GM10847 (cell line): Measurements from ENCODE around the gene SH3BP5L.

ENCODE experiments used
- POLR2A ChIP-seq: IDR thresholded peaks from 2 replicates; pipeline ENCODE4 v1.6.1; 2011; ENCODE audit not compliant: insufficient read length; ENCODE audit errors: extremely low read depth

SH3BP5L gene

DNA sequence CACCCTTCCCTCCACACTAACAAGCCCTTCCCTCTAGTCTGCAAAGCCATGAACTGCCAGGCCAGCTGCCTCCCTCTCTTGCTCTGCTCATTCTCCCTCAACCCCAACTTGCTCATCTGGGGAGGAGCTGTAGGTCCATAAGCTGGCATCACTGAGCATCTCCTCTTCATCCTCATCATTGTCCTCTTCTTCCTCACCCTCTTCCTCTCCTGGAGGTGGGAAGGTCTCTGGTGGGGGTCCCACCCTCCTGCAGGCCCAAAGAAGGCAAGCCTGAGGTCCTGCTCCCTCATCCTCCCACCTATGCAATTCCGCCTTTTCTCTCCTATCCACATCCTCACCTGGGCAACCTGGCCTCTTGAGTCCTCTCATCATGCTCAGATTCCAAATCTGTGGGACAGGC is 30.5 kb upstream of the SH3BP5L start:
- TF ChIP-seq POLR2A = no peak

GRCh38 chr1:248855580-248855979 is 29.9 kb upstream of the SH3BP5L start:
- no peak for TF ChIP-seq POLR2A

DNA sequence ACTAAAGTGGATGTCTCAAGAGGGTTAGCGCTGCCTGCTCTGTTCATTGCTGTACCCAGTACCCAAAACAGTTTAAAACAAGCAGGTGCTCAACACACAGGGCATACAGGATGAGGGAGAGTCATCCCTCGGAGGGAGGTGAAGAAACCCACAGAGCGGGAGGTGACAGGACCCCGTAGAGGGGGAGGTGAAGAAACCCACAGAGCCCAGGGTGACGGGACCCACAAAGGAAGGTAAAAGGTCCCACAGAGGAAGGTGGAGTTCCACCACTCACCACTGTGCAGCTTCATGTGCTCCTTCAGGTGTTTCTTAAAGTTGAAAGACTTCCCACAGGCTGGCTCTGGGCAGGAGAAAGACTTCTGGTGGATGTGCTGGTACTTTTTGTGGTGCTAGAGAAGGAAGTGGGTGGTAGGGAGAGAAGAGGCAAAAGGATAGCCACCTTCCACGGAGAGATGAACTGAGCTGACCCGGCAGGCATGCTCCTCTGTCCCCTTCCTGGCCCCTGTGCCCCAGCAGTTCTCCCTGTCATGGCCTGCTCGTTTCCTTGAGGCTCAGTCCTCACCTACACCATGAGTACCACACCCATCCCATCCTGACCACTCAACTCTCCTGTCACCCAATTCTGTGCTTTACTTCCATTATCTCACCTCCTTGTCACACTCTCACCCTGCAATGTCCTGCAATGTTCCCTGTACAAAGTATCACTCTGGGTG is 28.1 kb upstream of the SH3BP5L start:
- TF ChIP-seq POLR2A = no peak

DNA sequence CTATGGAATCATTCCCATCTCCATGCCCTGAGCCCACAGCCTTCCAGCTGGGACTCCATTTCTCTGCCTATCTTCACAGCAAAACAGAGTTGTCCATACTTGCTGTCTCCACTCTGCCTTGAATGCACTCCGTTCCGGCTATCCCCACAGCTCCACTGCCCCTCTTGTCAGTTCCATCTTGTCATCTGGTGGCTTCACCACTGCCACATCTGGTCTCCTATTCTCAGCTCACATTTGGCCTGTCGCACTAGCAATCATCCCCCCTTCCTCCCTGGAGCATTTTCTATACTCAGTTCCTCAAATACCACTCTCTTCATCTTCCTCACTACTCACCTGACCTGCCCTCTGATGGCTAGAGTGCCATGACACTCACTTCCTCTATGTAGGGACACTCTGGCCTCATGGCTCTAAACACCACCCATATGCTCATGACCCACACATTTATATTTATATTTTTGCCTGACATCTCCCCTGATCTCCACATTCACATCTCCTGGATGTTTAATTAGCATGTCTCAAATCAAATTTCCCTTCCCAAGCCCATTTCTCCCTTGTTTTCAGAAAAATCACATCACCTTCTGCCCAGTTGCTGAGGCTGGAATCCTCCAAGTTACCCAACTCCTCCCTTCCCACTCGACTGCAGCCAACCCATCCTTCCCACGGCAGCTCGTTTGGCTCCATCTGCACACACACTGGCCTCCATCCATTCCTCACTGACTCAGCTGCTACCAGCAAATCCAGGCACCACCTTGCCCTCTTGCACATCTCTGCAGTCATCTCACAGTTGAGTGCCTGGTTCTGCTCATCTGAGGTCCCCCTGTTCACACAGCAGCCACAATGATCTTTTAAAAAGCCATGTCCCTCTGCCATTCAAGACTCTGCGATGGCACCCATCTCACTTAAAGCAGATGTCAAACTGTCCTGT is 27.0 kb upstream of the SH3BP5L start:
- no peak for TF ChIP-seq POLR2A

GRCh38 chr1:248851390-248851789 is 25.7 kb upstream of the SH3BP5L start:
- TF ChIP-seq POLR2A = no peak

DNA sequence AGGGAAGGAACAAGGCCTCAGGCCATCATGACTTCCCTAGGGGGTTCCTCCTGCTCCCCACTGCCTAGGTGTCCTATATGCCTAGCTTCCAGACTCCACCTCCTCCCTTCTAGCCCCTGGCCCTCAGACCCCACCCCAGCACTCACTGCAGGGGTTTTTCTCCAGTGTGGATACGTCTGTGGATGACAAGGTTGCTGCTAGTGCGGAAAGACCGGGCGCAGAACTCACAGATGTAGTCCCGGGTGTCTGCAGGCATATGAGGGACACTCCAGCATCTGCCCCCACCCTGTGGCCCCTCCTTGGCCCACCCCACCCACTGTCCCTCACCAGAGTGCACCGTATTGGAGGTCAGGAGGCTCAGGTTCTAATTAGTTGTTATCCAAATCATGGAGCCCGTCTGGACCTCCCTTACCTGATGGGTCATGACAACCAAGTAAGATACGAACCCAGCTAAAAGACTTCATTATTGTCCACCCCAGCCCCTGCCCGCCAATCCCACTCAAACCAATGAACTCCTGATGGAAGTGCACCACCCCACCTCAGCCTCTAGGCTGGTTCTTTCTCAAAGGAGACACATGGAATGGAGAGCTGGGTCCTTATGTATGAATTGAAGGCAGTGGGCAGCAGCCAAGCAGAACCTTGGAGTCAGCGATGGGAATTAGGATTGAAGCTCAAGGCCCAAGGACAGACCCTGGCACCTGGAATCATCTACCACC is 25.0 kb upstream of the SH3BP5L start:
- no peak for TF ChIP-seq POLR2A

GRCh38 chr1:248850124-248850523 is 24.4 kb upstream of the SH3BP5L start:
- no peak for TF ChIP-seq POLR2A

GRCh38 chr1:248849637-248850036 is 23.9 kb upstream of the SH3BP5L start:
- no peak for TF ChIP-seq POLR2A

DNA sequence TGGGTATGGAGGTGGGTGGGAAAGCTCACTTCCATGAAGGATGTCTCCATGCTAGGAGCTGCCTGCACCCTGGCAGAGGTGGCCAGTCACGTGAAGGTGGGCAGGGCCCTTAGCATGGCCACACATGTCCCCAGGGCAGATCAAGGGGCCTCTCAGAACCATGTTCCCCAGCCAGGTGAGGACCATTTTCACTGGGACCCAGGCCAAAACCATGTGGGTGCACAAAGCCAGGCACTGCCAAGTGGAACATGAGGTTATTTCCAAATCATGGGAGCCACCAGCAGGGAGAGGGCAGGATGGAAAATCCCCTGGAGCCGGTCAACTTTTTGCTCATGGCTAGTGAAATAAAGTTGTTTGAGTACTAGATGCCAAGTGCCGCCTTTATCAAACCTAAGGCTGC is 23.4 kb upstream of the SH3BP5L start:
- TF ChIP-seq POLR2A = no peak

- no peak for TF ChIP-seq POLR2A
Measured at GRCh38 chr1:248848602-248849001, 22.9 kb upstream of the SH3BP5L start.

DNA sequence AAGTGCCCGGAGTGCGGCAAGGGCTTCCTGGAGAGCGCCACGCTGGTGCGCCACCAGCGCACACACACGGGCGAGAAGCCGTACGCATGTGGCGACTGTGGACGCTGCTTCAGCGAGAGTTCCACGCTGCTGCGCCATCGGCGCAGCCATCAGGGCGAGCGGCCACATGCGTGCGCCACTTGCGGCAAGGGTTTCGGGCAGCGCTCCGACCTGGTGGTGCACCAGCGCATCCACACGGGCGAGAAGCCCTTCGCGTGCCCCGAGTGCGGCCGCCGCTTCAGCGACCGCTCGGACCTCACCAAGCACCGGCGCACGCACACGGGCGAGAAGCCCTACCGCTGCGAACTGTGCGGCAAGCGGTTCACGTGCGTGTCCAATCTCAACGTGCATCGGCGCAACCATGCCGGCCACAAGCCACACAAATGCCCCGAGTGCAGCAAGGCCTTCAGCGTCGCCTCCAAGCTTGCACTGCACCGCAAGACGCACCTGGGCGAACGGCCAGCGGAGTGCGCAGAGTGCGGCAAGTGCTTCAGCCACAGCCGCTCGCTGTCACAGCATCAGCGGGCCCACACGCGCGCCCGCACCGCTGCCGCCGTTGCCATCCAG is 22.3 kb upstream of the SH3BP5L start:
- TF ChIP-seq POLR2A = no peak

- TF ChIP-seq POLR2A = no peak
Measured at GRCh38 chr1:248847181-248847955, 21.7 kb upstream of the SH3BP5L start.

GRCh38 chr1:248844526-248844925 is 18.8 kb upstream of the SH3BP5L start:
- no peak for TF ChIP-seq POLR2A

- TF ChIP-seq POLR2A = no peak
Measured at GRCh38 chr1:248843687-248844086, 18.0 kb upstream of the SH3BP5L start.
